Keratinocyte (primary cell): ENCODE results near the gene UBXN4. TPM values are rescaled to one million over a fixed set of nuclear protein-coding genes. Genes with fewer than 3 reads are reported as not detected.

Source experiments
- DNase-seq: peaks from one replicate; pipeline ENCODE4 v3.0.0-alpha.2; 2011; ENCODE audit warnings: low read depth, missing footprints, low spot score
- FAIRE-seq: peaks from 2 replicates; lab custom pipeline; 2011; peaks lifted over from hg19 to GRCh38; lab: Jason Lieb, UNC
- H2AFZ ChIP-seq: 2 replicates; pipeline ENCODE4 v1.6.0; 2012; ENCODE audit warnings: low read length, control low read depth, inconsistent platforms; ENCODE audit not compliant: control insufficient read depth
- H3K27ac ChIP-seq: 2 replicates; pipeline ENCODE4 v1.5.1; 2011; ENCODE audit warnings: low read length; ENCODE audit not compliant: control insufficient read depth, insufficient read depth
- H3K27me3 ChIP-seq: 3 replicates; pipeline ENCODE4 v1.6.0; 2011; ENCODE audit warnings: low read length; ENCODE audit not compliant: control insufficient read depth, insufficient read depth; ENCODE audit errors: extremely low read depth
- H3K36me3 ChIP-seq, 2 experiments: 2 replicates in 1 of 2; 3 replicates in 1 of 2; pipeline ENCODE4 v1.5.1; 2011; ENCODE audit warnings: low read length in 2 of 2, mild to moderate bottlenecking in 1 of 2; ENCODE audit not compliant: control insufficient read depth in 2 of 2, insufficient read depth in 2 of 2; ENCODE audit errors: extremely low read depth in 1 of 2
- H3K4me1 ChIP-seq: 3 replicates; pipeline ENCODE4 v1.5.1; 2011; ENCODE audit warnings: low read length; ENCODE audit not compliant: control insufficient read depth, insufficient read depth; ENCODE audit errors: extremely low read depth
- H3K4me2 ChIP-seq: 3 replicates; pipeline ENCODE4 v1.6.0; 2011; ENCODE audit warnings: low read depth, low read length; ENCODE audit not compliant: control insufficient read depth, insufficient read depth; ENCODE audit errors: extremely low read depth
- H3K4me3 ChIP-seq, 3 experiments: fragments of 200-600 bp in 1 of 3; sonication (generic) in 1 of 3; 2 replicates in 2 of 3; 3 replicates in 1 of 3; pipeline ENCODE4 v1.5.1; 2011 to 2016; ENCODE audit warnings: low read length in 3 of 3, mild to moderate bottlenecking in 3 of 3, control low read depth in 2 of 3, inconsistent platforms in 1 of 3, low read depth in 1 of 3, mixed read lengths in 1 of 3, mixed run types in 1 of 3, moderate library complexity in 1 of 3; ENCODE audit not compliant: control insufficient read depth in 2 of 3, insufficient read depth in 2 of 3; ENCODE audit errors: extremely low read depth in 1 of 3
- H3K79me2 ChIP-seq: 2 replicates; pipeline ENCODE4 v1.6.0; 2012; ENCODE audit warnings: low read length; ENCODE audit not compliant: control insufficient read depth, insufficient read depth
- H3K9ac ChIP-seq: 3 replicates; pipeline ENCODE4 v1.6.0; 2011; ENCODE audit warnings: low read length; ENCODE audit not compliant: control insufficient read depth, insufficient read depth; ENCODE audit errors: extremely low read depth
- H3K9me1 ChIP-seq: 3 replicates; pipeline ENCODE4 v1.6.0; 2011; ENCODE audit warnings: low read length; ENCODE audit not compliant: control insufficient read depth, insufficient read depth; ENCODE audit errors: extremely low read depth
- H3K9me3 ChIP-seq: 2 replicates; pipeline ENCODE4 v1.5.1; 2012; ENCODE audit warnings: low read depth, low read length; ENCODE audit not compliant: control insufficient read depth
- H4K20me1 ChIP-seq: 3 replicates; pipeline ENCODE4 v1.6.0; 2011; ENCODE audit warnings: low read length; ENCODE audit not compliant: control insufficient read depth, insufficient read depth; ENCODE audit errors: extremely low read depth
- EZH2 ChIP-seq: IDR thresholded peaks from one replicate; pipeline ENCODE4 v1.6.1; 2012; ENCODE audit warnings: inconsistent platforms, mild to moderate bottlenecking, low read length, moderate library complexity
- dilution Hi-C: fragments of 300-500 bp; cut with MboI; formaldehyde crosslinking; loops from one replicate; pipeline ENCODE4 v1.7.0; 2020; ENCODE audit warnings: low sequenced_read_pairs; ENCODE audit not compliant: extremely low pct_ligation_motif_present
- polyA plus RNA-seq, 5 experiments: library from polyadenylated mRNA; depleted of rRNA in 3 of 5; stranded (reverse) in 3 of 5; stranded (forward) in 1 of 5; unstranded in 1 of 5; fragments of >200 nt; gene quantifications; 1 replicate in 1 of 5; 2 replicates in 3 of 5; 3 replicates in 1 of 5; pipeline versions ENCODE4 v1.2.1 to v1.2.3, GENCODE V29; 2011 to 2012; ENCODE audit warnings: missing spikeins in 2 of 5, low read depth in 1 of 5, low replicate concordance in 1 of 5
- TF ChIP-seq, protein P1 (sequence below), 3 experiments: IDR thresholded peaks in 1 of 3; conservative IDR thresholded peaks in 1 of 3; optimal IDR thresholded peaks in 1 of 3; 2 replicates in 2 of 3; 3 replicates in 1 of 3; pipeline versions ENCODE3 to v1.5.1; 2011; ENCODE audit warnings: low read length in 3 of 3, mild to moderate bottlenecking in 3 of 3, moderate library complexity in 2 of 3, control low read depth in 1 of 3, inconsistent platforms in 1 of 3; ENCODE audit not compliant: insufficient read depth in 2 of 3; ENCODE audit errors: extremely low read depth in 1 of 3

The UBXN4 gene
- polyA plus RNA-seq, 1 donor (not counting 4 experiments of a cell fraction or from before 2014, with no cell fraction given), result 92.2 TPM

DNA sequence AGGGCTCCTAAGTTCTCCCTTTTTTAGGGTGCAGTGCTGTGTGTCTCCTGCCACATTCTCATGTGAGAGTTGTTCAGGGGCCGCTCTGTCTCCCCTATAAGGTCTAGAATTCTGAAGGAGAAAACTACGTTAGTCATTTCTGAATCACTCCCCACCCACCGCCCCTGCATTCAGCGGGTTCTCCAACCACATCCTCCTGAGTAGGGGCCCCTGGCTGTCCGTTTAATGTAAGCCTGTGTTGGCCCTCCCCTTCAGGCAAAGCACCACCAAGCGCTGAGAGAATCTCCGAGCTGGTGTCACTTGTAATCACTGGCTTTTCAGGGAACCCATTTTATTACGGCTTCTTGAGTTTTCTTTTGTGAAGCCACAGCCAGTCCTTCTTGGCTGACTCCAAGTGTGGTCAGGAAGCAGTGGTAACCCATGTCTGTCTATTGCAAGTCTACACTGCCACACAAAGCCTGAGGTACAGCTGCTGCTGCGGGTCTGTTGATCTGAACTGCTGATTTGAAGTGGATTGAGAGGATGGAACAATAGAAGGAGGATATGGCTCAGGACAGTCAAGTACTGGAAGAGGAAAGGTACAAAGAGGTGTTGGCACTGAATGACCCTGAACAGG, 78.5 kb downstream of the UBXN4 start:
- FAIRE-seq (no peak), DNase-seq (no peak)
- no peaks in the 10 kb centered on the region for H3K9me1 ChIP-seq
- no peaks in the 10 kb centered on the region for H3K36me3 ChIP-seq
- H3K27ac ChIP-seq, result no peak overlapping the region
- no peaks in the 10 kb centered on the region for H3K4me1 ChIP-seq
- no peak overlapping the region for H2AFZ ChIP-seq
- H3K4me2 ChIP-seq, result no peak overlapping the region
- dilution Hi-C loops, result no loop called here
- H3K27me3 ChIP-seq, result no peaks in the 10 kb centered on the region
- H3K9me3 ChIP-seq, result no peaks in the 10 kb centered on the region
- H4K20me1 ChIP-seq, result no peaks in the 10 kb centered on the region
- H3K9ac ChIP-seq, result no peak overlapping the region
- H3K4me3 ChIP-seq, result no peak overlapping the region
- no peaks in the 10 kb centered on the region for H3K79me2 ChIP-seq
- TF ChIP-seq, protein P1, sequence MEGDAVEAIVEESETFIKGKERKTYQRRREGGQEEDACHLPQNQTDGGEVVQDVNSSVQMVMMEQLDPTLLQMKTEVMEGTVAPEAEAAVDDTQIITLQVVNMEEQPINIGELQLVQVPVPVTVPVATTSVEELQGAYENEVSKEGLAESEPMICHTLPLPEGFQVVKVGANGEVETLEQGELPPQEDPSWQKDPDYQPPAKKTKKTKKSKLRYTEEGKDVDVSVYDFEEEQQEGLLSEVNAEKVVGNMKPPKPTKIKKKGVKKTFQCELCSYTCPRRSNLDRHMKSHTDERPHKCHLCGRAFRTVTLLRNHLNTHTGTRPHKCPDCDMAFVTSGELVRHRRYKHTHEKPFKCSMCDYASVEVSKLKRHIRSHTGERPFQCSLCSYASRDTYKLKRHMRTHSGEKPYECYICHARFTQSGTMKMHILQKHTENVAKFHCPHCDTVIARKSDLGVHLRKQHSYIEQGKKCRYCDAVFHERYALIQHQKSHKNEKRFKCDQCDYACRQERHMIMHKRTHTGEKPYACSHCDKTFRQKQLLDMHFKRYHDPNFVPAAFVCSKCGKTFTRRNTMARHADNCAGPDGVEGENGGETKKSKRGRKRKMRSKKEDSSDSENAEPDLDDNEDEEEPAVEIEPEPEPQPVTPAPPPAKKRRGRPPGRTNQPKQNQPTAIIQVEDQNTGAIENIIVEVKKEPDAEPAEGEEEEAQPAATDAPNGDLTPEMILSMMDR (optimal IDR thresholded peaks at IDR 0.05 in 1 of 3, IDR thresholded peaks at IDR 0.05 in 1 of 3, conservative IDR thresholded peaks at IDR 0.05 in 1 of 3; ENCODE audit: extremely low read depth in 1 of 3, insufficient read depth in 2 of 3, low read length in 3 of 3), result no peak
- no peak for TF ChIP-seq EZH2

DNA sequence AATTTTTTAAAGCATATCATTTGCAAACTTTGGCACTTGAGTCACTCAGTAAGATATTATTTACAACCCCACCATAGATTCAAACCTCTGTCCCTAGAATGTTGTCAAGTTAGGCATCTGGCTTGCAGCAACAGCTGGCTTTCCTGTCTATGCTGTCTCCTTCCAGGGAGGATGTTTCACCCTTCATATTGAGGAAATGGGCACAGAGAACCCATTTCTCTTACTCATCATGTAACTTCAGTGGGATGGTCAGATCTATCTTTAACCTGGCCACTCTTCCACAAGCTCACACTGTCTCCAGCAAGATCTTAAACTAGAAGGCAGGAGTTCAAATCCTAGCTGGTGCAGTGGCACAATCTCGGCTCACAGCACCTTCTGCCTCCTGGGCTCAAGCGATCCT, 79.5 kb downstream of the UBXN4 start:
- Histone ChIP-seq H4K20me1 (no peaks in the 10 kb centered on the region), H3K9me1 (no peaks in the 10 kb centered on the region), H3K9me3 (no peaks in the 10 kb centered on the region), H3K27me3 (no peaks in the 10 kb centered on the region), H3K4me1 (no peaks in the 10 kb centered on the region), H3K4me2 (no peak overlapping the region), H3K9ac (no peak overlapping the region), H2AFZ (no peak overlapping the region), H3K4me3 (no peak overlapping the region), H3K27ac (no peak overlapping the region), H3K36me3 (no peaks in the 10 kb centered on the region), H3K79me2 (no peaks in the 10 kb centered on the region)
- TF ChIP-seq EZH2, result no peak
- TF ChIP-seq, protein P1 (optimal IDR thresholded peaks at IDR 0.05 in 1 of 3, IDR thresholded peaks at IDR 0.05 in 1 of 3, conservative IDR thresholded peaks at IDR 0.05 in 1 of 3; ENCODE audit: extremely low read depth in 1 of 3, insufficient read depth in 2 of 3, low read length in 3 of 3), result no peak
- DNase-seq, result no peak
- dilution Hi-C loops, result no loop called here
- FAIRE-seq, result no peak
